Hematopoietic multipotent progenitor cell treated with erythropoietin and hydrocortisone succinate and interleukin-3 and kit ligand, for 15 days (in vitro differentiated cells): ENCODE data around the gene ETV7.

Source experiments
- DNase-seq: peaks from one replicate; pipeline ENCODE4 v3.0.0-alpha.2; 2015; ENCODE audit warnings: low spot score

Gene ETV7

DNA sequence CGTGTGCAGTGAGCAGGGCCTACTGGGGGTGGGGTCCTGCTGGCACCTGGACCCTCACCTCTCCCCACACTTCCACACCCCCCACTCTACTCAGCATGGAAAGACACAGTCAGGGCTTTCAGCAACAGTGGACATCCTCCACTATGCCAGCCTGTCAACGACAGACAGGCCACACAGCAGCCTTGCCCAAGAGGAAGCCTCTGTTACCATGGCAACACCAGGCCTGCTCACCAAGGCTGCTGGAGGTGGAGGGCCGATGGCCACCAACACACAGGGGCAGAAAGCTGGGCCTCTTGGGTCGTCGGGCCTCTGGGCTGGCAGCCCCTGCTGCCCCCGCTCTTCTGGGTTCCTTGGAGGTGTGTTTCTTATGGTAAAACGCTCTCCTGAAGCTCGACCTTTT, 64.4 kb downstream of the ETV7 start:
- DNase-seq = no peak

DNA sequence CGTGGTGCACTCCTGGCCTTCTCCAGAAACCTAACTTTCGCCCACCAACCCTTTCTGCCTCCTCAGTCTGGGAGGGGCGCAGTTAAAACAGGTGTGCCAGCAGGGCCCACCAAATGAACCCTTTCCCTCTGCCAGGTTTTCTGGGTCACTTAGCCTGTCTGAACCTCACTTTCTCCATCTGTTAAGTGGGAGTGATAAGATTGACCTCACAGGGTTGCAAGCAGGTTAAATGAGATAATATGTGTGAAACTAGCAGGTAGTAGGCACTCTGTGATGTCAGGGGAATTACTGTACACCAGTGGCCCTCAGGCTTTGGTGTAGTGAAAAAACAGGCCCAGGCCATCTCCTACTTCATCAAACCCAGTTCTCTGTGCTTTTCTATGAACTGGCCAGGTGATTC, 64.9 kb downstream of the ETV7 start:
- no peak for DNase-seq

DNA sequence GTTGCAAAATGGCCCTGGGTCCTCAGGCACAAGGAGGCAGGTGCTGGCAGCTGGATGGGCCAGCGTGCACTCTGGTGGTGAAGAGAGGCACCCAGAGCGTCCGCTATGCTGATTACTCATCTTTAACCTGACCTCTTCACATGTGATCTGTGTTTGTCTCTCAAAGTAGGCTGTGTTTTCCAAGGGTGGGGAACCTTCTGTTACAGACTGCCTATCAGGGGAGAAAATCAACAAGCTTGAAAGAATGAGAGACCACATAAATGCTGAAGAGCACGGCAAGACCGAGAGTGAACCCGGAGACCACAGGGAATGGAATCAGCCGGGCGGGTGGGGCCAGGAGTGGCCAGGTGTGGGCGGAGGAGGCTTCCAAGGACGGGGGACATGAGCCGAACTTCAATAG, 67.0 kb downstream of the ETV7 start:
- DNase-seq = no peak

DNA sequence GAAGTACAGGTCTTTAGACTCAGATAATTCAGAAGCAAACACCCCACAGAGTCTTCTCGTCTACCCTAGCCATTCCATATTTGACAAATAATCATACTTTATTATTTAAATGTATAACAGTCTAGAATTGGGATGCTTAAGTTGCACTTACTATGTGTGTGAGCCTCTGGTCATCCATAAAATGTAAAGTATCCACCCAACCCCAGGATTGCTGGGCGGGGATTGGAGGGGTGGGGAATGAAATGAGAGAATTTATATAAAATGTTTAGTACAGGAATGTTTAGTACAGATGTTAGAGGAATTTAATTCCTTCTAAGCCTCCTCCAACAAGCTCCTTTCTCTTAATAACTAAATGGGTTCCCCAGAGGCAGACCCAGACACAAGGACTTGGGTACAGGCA, 67.6 kb downstream of the ETV7 start:
- DNase-seq = no peak

DNA sequence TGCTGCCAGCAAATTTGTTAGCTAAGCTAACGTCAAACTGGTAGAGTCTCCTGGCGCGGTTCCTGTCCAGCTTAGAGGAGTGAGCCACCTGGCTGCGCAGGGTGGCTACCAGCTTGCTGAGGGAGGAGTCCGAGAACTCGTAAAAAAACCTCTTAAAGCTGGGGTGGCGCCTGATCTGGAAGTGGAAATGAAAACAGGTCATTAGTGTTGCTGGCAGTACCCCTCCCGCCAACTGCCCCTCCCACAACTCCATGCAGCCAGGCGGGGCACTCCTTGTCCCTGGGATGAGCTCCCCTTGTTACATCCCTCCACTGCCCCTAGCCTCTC, 68.1 kb downstream of the ETV7 start:
- DNase-seq = no peak

DNA sequence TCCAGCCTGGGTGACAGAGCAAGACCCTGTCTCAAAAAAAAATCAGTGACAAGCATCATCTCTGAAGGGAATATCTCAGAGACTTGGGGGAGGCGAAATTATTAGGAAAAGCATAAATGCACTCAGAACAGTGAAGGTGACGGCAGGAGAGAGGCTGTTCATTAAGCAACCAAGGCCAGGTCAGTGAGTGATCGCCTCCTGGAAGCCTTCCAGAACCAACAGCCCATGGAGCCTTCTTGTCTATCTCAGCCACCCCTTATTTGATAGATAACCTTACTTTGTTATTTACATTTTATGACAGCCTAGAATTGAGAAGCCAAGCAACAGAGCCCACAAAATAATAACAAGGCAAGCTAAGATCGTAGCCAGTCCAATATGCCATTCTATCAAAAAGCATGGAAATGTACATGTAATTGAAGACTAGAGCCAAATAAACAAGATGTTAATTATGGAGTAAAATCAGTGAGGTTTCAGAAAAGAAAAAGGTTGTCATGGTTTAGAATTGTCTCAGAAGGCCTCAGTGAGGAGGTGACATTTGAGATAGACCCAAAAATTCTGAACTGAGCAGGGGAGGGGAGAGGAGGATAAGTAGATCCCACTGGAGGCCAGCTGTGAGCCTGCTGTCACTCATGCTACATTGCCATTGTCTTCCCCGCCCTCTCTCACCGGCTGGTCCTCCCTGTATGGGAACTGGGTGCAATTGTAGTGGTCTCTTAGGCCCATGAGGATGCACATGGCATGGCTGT, 68.6 kb downstream of the ETV7 start:
- no peak for DNase-seq

DNA sequence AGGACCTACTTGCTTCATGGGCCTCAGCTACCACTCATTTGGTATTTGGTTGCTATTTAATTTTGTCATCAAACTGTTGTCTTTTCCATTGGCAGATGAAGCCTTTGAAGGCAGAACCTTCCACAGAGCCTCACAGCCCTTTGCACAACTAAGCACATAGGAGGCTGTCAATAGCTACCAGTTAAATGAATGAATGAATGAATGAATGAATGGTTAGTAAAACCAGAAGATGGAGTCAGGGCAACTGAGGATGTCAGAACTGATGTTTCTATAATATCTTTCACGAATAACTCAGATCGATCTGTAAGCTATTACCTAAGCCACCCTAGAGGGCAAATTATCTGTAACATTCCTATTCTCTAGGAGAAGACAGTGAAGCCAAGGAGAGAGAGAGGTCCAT, 69.8 kb downstream of the ETV7 start:
- no peak for DNase-seq
